Left kidney (tissue), 2 donors: ENCODE data around the gene CEP170. TPM values are rescaled to one million over a fixed set of nuclear protein-coding genes. Genes with fewer than 3 reads are reported as not detected.
A peak's percentile ranks its signal among the peaks of the same experiment; 100 is the strongest.
"Not testable (repeated sequence)": the region's sequence is repeated elsewhere in the genome, so short reads cannot be mapped to it uniquely, and the experiment has no call there.

ENCODE experiments used
- DNase-seq: peaks from one replicate; pipeline ENCODE4 v3.0.0-alpha.2; 2013
- polyA plus RNA-seq: library from polyadenylated mRNA; unstranded; fragments of 120-200 nt; gene quantifications from one replicate; pipeline ENCODE4 v1.2.1, GENCODE V29; 2013; ENCODE audit not compliant: insufficient read length

Gene CEP170
- polyA plus RNA-seq, 1 donor, result 68.0 TPM

DNA sequence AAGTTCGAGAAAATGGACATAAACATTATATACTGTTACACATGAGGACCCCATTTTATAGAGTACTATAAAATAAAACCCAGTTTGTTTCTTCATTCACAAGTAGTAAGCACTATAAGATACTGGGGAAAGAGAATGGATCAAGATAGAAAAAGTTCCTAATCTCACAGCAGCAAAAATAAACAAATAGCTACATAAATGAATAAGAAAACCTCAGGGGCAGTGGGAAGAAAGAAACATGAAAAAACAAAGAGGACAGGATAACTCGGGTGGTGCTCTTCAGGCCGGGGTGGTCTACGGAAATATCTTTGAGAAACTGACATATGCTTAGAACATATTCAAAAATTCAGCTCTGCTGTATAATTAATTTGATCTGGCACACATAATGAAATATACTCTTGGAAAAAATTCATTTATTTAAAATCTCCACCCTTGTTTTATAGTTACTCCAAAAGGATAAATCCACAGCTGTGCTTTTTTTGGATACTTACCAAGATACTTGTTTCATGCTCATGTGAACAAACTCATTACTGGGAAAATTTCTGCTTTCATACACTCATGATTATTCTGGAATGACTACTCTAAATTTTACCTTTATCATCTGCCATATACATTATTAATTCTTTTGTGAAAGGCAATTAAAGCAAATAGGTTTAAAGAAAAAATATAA is 20.0 kb downstream of the CEP170 start:
- DNase-seq, result peak; percentile 24

DNA sequence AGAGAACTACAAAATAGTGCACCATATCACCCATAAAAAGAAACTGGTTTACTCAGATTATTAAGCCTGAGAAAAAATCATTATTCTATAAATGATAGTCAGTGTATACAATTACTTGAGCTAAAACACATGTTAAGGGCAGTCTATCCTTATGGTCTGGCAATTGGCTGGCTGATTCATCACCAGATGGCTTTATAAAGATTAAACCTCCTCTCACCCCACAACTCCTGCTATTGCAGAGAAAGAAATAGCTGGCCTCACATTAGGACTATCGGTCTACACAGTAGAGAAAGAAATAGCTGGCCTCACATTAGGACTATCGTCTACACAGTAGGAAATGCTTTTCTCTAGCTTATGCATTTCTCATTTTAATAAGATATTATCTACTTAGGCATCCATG is 21.2 kb downstream of the CEP170 start:
- DNase-seq, result no peak

DNA sequence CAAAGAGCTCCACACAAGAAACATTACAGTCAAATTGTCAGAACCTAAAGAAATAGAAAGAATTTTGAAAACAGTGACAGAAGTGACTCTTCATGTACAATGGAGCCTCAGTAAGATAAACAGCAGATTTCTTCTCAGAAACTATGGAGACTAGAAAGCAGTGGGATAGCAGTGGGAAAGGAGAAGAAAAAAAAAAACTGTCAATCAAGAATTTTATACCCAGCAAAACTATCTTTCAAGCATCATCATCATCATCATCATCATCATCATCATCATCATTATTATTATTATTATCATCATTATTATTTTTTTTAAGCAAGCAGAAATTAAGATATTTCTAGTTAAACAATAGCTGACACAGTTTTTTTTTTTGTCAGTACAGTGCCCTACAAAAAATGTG is 24.2 kb downstream of the CEP170 start:
- DNase-seq, result peak; percentile 6

DNA sequence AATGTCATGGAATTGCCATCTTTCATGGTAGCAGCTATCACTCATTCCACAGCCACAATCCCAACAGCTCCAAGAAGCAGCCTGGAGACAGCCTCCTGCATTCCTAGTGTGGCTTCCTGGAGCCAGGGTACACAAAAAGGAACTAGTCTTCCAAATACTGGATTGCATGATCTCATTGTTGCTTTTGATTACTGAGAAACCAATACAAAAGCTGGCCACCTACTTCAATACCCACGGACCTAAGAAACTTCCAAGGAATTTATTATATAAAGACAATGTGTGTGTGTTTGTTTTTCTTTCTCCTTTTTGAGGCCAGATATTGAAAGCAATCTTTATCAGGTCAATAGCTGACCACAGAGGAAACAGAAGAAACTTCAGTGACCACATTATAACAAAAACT is 25.6 kb downstream of the CEP170 start:
- no peak for DNase-seq

GRCh38 chr1:243227622-243228021 is 27.5 kb downstream of the CEP170 start:
- DNase-seq, result no peak

GRCh38 chr1:243218059-243218458 is 37.0 kb downstream of the CEP170 start:
- DNase-seq, result no peak

GRCh38 chr1:243217349-243217748 is 37.7 kb downstream of the CEP170 start:
- DNase-seq, result no peak

DNA sequence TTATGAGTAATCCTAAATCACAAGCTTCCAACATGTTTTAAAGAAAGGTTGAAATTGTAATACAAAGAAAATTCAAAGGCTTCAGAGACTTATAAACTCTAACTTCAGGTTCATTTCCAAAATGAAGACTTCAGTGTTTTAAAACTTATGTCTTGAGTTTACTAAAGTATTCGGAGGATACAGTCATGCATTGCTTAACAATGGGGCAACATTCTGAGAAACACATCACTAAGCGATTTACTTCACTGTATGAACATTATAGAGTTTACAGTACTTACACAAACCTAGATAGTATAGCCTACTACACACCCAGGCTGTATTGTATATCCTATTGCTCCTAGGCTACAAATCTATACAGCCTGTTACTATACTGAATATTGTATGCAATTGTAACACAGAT is 38.3 kb downstream of the CEP170 start:
- DNase-seq, result no peak

DNA sequence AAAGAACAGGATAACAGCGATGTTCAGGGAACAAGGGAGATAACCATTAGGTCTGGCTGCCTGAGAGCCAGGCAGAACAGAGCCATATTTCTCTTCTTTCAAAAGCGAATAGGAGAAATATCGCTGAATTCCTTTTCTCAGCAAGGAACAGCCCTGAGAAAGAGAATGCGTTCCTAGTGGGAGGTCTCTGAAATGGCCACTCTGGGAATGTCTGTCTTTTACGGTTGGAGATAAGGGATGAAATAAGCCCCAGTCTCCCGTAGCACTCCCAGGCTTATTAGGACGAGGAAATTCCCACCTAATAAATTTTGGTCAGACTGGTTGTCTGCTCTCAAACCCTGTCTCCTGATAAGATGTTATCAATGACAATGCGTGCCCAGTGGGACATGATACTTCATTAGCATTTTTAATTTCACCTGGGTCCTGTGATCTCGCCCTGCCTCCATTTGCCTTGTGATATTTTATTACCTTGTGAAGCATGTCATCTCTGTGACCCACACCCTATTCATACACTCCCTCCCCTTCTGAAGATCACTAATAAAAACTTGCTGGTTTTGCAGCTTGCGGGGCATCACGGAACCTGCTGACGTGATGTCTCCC is 39.7 kb downstream of the CEP170 start:
- DNase-seq, result not testable (repeated sequence)

- DNase-seq, result no peak
Observed at GRCh38 chr1:243213045-243213787, 41.9 kb downstream of the CEP170 start.

- DNase-seq, result not testable (repeated sequence)
Observed at GRCh38 chr1:243211984-243212383, 43.1 kb downstream of the CEP170 start.

- DNase-seq, result not testable (repeated sequence)
Observed at GRCh38 chr1:243205026-243205501, 50.0 kb downstream of the CEP170 start.

GRCh38 chr1:243204336-243204735 is 50.7 kb downstream of the CEP170 start:
- DNase-seq, result not testable (repeated sequence)

DNA sequence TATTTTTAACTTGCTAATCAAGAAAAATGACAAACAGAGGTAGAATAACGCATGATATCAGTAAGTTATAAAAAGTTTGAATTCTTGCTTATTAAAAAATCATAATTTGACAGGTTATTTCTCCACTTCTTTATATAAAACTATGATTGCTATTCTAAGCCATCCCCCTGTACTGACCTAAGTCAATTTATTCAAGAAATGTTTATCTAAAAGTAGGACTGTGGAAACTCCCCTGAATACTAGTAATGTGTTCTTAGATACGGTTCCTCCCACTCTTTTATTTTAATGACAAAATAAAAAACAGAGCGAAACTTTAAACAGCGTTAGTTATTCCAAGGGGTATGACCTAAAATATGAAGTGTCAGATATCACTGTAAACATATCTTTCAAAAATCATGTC is 51.9 kb downstream of the CEP170 start:
- not testable (repeated sequence) for DNase-seq

DNA sequence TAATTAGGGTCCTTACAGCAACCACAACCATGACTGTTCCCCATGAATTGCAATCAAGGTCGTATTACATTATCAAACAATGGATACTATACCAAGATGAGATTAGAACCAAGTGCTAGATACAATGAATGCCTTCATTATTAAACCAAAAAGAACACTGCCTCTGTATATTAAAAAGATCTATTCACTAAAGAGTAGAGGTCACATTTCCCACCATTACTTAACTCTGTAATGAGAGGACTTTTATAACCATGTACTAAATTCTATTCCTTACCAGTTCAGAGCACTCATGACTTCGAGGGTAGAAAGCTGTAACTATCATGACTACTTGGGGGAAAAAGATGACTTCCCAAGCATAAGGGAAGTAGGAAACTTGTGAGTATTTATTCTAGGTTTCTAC is 53.8 kb downstream of the CEP170 start:
- DNase-seq, result not testable (repeated sequence)

DNA sequence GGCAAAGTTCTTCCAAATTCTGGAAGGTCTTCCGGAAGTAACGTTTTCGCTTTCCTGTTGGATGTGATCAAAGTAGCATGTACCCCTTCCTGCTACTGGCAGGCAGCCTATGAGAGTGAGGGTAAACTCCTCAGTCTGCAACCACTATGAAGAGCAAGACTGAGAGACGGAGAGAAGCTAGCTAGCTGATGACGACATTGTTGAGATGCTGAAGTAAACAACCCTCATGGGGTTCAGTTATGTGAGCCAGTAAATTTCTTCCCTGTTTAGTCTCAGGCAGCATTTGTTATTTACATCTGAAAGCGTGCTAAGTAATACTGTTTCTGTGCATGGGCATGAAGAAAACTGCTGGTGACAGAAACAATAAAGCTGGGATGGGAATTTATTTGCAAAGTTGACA is 57.6 kb downstream of the CEP170 start:
- not testable (repeated sequence) for DNase-seq

DNA sequence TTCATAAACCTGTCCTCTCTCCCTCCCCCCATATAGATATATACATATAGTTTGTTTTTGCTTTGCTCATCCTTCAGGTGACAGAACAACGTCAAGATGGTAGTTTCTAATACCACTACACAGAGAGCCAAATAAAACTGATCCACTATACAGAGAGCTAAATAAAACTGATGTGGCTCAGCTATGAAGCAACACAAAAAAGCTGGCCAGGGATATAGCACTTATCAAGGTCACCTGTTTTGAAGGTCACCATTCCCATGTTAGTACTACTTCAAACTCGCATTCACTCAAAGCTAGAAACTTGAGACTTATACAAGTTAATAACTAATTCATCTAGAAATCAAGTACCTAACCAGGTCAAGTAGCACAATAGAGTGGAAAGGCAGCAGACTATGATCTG is 61.8 kb downstream of the CEP170 start:
- DNase-seq, result not testable (repeated sequence)

DNA sequence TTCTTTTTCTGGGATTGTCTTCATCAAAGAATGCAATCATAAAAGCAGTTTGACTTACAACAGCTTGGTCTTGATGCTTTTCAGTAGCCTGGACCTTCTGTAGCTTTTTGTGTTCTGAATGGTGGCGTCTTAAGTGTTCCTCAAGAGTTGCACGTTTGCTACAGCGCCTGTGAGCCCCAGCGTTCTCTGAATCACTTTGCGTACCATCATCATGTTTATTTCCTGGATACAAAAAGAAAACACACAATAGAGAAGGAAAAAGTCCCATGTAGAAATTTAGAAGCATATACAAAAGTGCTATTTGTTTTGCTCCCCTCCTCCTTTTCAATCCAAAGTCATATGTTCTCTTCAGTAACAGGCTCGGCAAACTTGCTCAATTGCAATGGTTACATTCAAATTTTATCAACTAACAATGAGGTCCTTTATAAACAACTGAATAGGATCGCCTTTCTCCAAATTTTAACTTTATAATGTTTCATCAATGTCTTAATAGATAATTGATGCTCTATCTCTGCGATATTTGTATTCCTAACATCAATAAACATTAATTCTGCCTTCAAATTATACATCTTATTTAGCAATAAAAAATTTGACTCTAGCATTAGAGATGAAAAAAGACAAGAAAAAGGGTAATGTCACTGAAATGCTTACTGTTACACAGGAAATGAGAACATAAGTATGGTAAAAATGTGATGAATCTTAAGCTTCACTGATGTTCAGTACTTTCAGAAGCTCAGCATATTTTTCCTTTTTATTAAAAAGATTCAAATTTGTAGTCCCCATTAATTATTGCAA is 68.7 kb downstream of the CEP170 start:
- DNase-seq, result not testable (repeated sequence)

- not testable (repeated sequence) for DNase-seq
Observed at GRCh38 chr1:243184787-243185186, 70.3 kb downstream of the CEP170 start.

DNA sequence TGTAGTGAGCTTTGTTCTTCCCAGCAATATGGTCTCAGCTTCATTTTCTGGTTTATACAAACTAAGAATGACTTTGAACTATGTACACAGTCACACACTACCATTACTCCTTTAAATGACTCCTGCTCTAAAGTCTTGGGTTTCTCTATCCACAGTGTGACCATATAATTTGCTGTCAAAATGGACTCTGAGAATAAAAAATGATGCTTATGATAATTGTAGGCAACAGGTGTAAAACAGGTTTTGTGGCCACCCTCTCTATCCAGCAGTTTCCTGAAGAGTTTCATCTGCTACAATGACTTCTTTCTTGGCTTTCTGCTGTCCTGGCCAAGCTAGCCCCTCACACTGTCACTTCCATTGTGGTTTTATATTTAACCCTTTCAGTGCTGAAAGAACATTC is 71.4 kb downstream of the CEP170 start:
- DNase-seq, result not testable (repeated sequence)

GRCh38 chr1:243183176-243183575 is 71.9 kb downstream of the CEP170 start:
- not testable (repeated sequence) for DNase-seq

- DNase-seq, result no peak
Observed at GRCh38 chr1:243179720-243180119, 75.4 kb downstream of the CEP170 start.
